Measurements from ENCODE around the gene TMTC1.

- no peak for TF ChIP-seq POLR2A (IDR thresholded peaks at IDR 0.05)
- no peak for TF ChIP-seq CTCF (IDR thresholded peaks at IDR 0.05 in 8 of 11, conservative IDR thresholded peaks at IDR 0.05 in 3 of 11)
Observed at GRCh38 chr12:29593001-29593400, 190.7 kb downstream of the TMTC1 start.

All from spleen (tissue), 7 donors.